Suppressor macrophage treated with lipopolysaccharide for 1 hour (primary cell): Measurements from ENCODE around the gene AAK1.
"Not testable (repeated sequence)": the region's sequence is repeated elsewhere in the genome, so short reads cannot be mapped to it uniquely, and the experiment has no call there.

Experiments used
- DNase-seq, 3 donors: peaks; one replicate each; pipeline ENCODE4 v3.0.0-alpha.2; 2020 to 2022

The AAK1 gene

DNA sequence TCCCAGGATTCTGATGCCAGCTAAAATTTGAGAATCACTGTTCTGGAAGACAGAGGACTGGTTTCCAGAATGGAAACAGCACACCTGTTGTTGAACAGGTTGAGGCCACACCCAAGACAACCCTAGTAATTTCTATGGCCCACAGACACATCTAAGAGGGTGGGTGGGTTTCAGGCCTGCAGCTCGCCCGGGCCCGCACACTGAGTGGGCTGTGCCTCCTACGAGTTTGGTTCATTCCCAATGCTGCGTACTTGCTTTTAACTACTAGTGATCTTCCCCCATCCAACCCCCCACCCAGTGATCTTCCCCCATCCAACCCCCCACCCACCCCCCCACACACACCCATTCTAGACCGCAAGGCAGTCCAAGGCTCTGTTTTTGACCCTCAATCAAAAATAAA is 205.0 kb downstream of the AAK1 start:
- DNase-seq, result no peak

- DNase-seq, result peak; percentile 42 to 45 (median 44)
These were observed 205.8 kb downstream of the AAK1 start for GRCh38 chr2:69437751-69438154.

- peak; percentile 96 to 97 (median 96) for DNase-seq
These were observed 206.4 kb downstream of the AAK1 start, which contains the start of gene NFU1 for GRCh38 chr2:69436938-69437750. Gene NFU1 (minus strand): TSS chr2:69437435. CDS start chr2:69437422, 13 bp downstream.

DNA sequence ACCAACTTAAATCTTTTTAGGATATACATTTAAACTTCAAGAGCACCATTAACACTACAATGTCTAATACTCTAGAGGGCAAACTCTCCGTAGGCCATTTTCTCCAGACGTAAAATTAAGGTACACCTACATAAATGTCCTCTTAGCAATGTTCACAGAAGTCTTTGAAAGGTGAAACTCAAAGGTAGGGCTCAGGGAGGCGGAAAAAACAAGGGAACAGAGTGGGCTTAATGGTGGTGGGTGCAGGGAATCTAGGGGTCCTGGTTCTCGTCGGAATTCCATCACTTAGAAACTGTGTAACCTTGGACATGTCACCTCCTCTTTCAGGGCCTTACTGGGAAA is 207.0 kb downstream of the AAK1 start:
- DNase-seq, result no peak

DNA sequence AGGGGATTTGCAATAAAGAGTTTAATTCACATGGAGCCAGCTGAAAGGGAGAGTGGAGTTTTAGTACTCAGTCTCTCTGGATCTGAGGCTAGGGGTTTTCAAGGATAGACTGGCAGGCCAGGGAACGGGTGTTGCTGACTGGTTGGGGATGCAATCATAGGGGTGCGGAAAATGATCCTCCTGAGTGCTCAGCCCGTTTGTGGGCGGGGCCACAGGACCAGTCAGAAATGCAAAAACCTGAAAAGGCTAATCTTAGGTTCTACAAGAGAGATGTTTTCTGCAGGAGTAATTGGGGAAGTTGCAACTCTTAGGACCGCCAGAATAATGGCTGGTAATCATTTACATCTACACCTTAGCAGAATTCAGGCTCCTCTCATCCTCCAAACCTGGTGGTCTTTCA is 208.8 kb downstream of the AAK1 start:
- DNase-seq, result no peak

DNA sequence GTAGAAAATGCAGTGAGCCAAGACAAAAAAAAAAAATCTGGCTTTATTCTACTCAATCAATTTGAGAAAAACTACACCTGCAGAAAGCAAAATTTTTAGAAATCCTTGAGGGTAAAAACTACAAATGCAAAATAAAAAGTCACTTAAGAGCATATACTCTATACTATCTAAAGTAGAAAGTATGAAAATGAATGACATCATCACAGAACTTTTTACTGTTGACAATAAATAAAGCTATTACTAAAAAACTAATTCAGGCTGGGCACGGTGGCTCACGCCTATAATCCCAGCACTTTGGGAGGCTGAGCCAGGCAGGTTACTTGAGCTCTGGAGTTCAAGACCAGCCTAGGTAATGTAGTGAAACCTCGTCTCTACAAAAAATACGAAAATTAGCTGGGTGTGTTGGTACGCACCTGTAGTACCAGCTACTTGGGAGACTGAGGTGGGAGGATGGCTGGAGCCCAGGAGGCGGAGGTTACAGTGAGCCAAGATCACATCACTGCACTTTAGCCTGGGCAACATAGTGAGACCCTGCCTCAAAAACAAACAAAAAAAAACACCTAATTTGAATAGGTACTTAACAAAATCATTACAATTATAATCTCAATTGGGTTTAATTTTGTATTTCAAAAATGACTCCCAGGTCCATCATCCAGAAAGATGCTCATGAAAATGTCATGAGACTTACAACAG is 213.9 kb downstream of the AAK1 start:
- no peak for DNase-seq

DNA sequence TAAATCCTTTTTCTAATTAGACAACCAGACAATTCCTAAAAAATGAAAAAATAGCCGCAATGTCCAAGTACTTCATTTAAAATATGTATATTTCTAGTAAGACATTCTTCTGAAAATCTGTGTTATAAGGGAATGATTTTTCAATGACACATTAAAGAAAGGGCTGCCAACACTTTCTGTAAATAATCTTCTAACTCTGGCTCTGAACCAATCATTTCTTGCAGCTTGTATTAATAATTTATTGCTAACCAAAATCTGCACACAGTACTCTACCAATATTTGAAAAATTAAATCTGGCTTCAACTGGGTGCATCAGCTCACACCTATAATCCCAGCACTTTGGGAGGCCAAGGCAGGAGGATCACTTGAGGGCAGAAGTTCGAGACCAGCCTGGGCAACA is 214.6 kb downstream of the AAK1 start:
- no peak for DNase-seq

- DNase-seq, result no peak
These were observed 219.1 kb downstream of the AAK1 start for GRCh38 chr2:69424419-69424818.

- DNase-seq, result no peak
These were observed 221.3 kb downstream of the AAK1 start for GRCh38 chr2:69422198-69422597.

GRCh38 chr2:69419111-69419510 is 224.4 kb downstream of the AAK1 start:
- not testable (repeated sequence) for DNase-seq

- DNase-seq, result no peak
These were observed 227.4 kb downstream of the AAK1 start for GRCh38 chr2:69416147-69416546.
